Upper lobe of right lung (tissue), 1 donor: ENCODE data around the gene NPAS3. TPM values are rescaled to one million over a fixed set of nuclear protein-coding genes. Genes with fewer than 3 reads are reported as not detected.

Experiments
- ATAC-seq: fragments of 200-7000 bp; cut with Tn5 transposase; one replicate; pipeline ENCODE4 v1.9.1; 2020; ENCODE audit warnings: mild to moderate bottlenecking, moderate library complexity
- DNase-seq: peaks from one replicate; pipeline ENCODE4 v3.0.0-alpha.2; 2020
- H3K27ac ChIP-seq: fragments of 200-600 bp; one replicate; pipeline ENCODE4 v1.8.0; 2022
- H3K27me3 ChIP-seq: fragments of 200-600 bp; one replicate; pipeline ENCODE4 v1.8.0; 2022; ENCODE audit warnings: mild to moderate bottlenecking
- H3K36me3 ChIP-seq: fragments of 200-600 bp; one replicate; pipeline ENCODE4 v1.8.0; 2022
- H3K4me1 ChIP-seq: fragments of 200-600 bp; one replicate; pipeline ENCODE4 v1.8.0; 2022
- H3K4me3 ChIP-seq: fragments of 200-600 bp; one replicate; pipeline ENCODE4 v1.8.0; 2022; ENCODE audit warnings: mild to moderate bottlenecking
- H3K9me3 ChIP-seq: fragments of 200-600 bp; one replicate; pipeline ENCODE4 v1.8.0; 2022
- intact Hi-C: fragments of 100-400 bp; cut with DNase I; formaldehyde crosslinking; loops from one replicate; pipeline ENCODE4 v1.11.0; 2022
- total RNA-seq: library from RNA; stranded (reverse); fragmentation: NEBNext Ultra II Directional; extraction: Animal tissue kit (Norgen Biotek cat#: 25700); gene quantifications from one replicate; pipeline ENCODE4 v1.2.1, GENCODE V29; 2021
- TF ChIP-seq, protein P1 (sequence below): fragments of 200-600 bp; IDR thresholded peaks from one replicate; pipeline ENCODE4 v1.8.0; 2022; ENCODE audit warnings: antibody characterized with exemption
- donor health status: DM: no; HTN: yes; CAD: no; lungs with severe emphysema.

NPAS3 gene
- total RNA-seq, 1 donor from 2014 or later, result 1.2 TPM

DNA sequence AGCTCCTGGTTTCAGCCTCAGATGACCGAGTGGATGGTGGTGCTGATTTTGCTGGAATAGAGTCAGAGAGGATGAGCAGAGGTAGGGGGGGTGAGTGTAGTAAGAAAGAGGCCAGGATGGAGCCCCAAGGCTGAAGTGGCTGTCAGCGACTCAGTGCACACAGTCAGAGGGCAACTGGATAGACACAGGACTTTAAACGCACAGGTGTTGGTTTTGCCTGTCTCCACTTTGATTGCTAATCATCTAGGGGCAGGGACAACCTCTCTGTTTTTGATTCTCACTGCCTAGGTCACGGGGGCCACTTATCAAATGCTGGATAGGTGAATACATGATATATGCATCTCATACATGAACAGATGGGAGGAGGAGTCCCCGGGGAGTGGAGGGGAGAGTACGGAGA lies 912.7 kb downstream of the NPAS3 start:
- Histone ChIP-seq H3K36me3 (no peaks in the 10 kb centered on the region), H3K27me3 (no peaks in the 10 kb centered on the region), H3K4me3 (no peak overlapping the region), H3K4me1 (no peaks in the 10 kb centered on the region), H3K27ac (no peak overlapping the region), H3K9me3 (no peaks in the 10 kb centered on the region)
- intact Hi-C loops, result no loop called here
- ATAC-seq (peak; percentile 10), DNase-seq (no peak)
- TF ChIP-seq, protein P1, sequence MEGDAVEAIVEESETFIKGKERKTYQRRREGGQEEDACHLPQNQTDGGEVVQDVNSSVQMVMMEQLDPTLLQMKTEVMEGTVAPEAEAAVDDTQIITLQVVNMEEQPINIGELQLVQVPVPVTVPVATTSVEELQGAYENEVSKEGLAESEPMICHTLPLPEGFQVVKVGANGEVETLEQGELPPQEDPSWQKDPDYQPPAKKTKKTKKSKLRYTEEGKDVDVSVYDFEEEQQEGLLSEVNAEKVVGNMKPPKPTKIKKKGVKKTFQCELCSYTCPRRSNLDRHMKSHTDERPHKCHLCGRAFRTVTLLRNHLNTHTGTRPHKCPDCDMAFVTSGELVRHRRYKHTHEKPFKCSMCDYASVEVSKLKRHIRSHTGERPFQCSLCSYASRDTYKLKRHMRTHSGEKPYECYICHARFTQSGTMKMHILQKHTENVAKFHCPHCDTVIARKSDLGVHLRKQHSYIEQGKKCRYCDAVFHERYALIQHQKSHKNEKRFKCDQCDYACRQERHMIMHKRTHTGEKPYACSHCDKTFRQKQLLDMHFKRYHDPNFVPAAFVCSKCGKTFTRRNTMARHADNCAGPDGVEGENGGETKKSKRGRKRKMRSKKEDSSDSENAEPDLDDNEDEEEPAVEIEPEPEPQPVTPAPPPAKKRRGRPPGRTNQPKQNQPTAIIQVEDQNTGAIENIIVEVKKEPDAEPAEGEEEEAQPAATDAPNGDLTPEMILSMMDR, result no peak

DNA sequence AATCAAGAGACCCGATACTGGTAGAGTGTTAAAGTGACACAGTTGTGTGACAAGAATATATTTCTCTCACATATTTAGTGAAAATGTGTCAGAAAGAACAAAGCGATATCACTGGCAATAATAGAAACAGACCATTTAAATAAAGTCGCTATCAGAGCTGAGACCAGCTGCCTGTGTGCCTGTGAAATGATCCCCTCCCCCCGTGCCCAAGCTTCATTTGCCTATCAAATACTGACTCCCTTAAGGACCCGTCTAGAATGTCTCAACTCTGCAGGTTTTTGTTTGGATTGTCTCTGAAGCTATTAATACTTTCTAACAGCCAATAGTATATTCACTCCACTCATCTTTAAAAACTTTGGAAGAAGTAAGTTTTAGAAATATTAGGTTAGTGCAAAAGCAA lies 913.3 kb downstream of the NPAS3 start:
- Histone ChIP-seq H3K27ac (no peak overlapping the region), H3K27me3 (no peaks in the 10 kb centered on the region), H3K4me3 (no peak overlapping the region), H3K4me1 (no peaks in the 10 kb centered on the region), H3K9me3 (no peaks in the 10 kb centered on the region), H3K36me3 (no peaks in the 10 kb centered on the region)
- ATAC-seq, result no peak
- DNase-seq, result no peak
- intact Hi-C loops, result no loop called here
- TF ChIP-seq, protein P1, result no peak
